Measurements from ENCODE around the gene PHLDA2.

The PHLDA2 gene

DNA sequence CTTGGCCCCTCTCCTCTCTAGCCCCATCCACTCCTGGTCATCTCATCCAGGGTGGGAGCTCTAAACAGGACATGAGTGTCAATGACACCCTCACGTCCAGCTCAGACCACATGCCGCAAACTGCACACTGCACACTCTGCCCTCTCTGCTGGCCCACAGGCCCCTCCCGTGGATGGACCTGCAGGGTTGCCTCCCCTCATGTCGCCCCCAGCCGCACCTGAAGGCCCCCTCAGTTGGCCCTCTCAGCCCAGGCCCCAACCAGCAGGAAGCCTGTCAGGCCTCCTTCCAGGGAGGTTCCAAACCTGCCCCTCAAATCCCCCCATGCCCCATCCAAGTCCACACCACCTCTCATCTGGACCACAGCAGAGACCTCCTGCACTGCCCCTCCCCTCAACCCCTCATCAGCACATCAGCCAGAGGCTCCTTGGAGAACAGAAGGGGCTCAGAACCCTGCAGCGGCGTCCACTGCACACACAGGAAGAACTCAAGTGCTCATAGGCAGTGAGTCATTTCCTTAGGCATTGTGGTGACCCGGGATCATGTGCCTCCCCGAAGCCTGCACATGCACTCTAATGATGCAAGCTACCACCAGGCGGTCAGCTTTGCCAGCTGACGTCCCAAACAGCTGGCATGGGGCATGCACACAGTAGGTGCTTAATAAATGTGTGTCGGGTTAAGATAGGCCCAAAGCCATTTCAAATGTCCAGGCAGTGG is 30.7 kb downstream of the PHLDA2 start:
- peak overlapping the region; percentile 97 for H4K8ac ChIP-seq (ENCODE audit: low read length)
- H3K9me3 ChIP-seq (ENCODE audit: control insufficient read depth, low read length): no peaks in the 10 kb centered on the region
- H3K4ac ChIP-seq (ENCODE audit: low read depth in 1 of 2, low read length in 2 of 2): peak overlapping the region; percentile 97 to 98
- H2BK12ac ChIP-seq (ENCODE audit: low read length in 2 of 2): peak overlapping the region; percentile 95
- H3K36me3 ChIP-seq (ENCODE audit: control insufficient read depth in 1 of 2, insufficient read depth in 2 of 2, low read depth in 1 of 2, low read length in 2 of 2): no peaks in the 10 kb centered on the region
- H3K4me1 ChIP-seq (ENCODE audit: control insufficient read depth, insufficient read depth, low read depth, low read length): peaks cover 36% of the 10 kb centered on the region
- H3K79me1 ChIP-seq (replicated peaks; ENCODE audit: low read length, poor library complexity, severe bottlenecking): peaks cover 9% of the 10 kb centered on the region
- H3K14ac ChIP-seq (ENCODE audit: low read length in 2 of 2): peak overlapping the region in 1 of 2 experiments; percentile 87
- no peak overlapping the region for H2AFZ ChIP-seq (ENCODE audit: low read depth, low read length)
- H3K9ac ChIP-seq (ENCODE audit: low read length): peak overlapping the region; percentile 25
- no peak overlapping the region for H2BK5ac ChIP-seq (ENCODE audit: low read depth, low read length, poor library complexity, severe bottlenecking)
- peak overlapping the region in 1 of 2 experiments; percentile 43 for H3K23ac ChIP-seq (ENCODE audit: low read length in 2 of 2)
- no peak overlapping the region for H3K4me3 ChIP-seq (ENCODE audit: insufficient read depth in 1 of 2, low read depth in 1 of 2, low read length in 2 of 2)
- H2AK5ac ChIP-seq (ENCODE audit: low read length, severe bottlenecking): peak overlapping the region; percentile 48
- peak overlapping the region; percentile 91 for H2BK15ac ChIP-seq (ENCODE audit: low read depth, poor library complexity, severe bottlenecking)
- no peak overlapping the region for H3K4me2 ChIP-seq (ENCODE audit: low read length, poor library complexity, severe bottlenecking)
- H3K27me3 ChIP-seq (ENCODE audit: control insufficient read depth in 1 of 2, insufficient read depth in 1 of 2, low read length in 2 of 2): no peaks in the 10 kb centered on the region
- DNase-seq: peak; percentile 96
- H2BK120ac ChIP-seq (ENCODE audit: low read depth, low read length): peak overlapping the region; percentile 100
- peak overlapping the region; percentile 97 for H4K91ac ChIP-seq (ENCODE audit: low read length)
- H3K27ac ChIP-seq (ENCODE audit: low read length, poor library complexity, severe bottlenecking): peak overlapping the region; percentile 42
- H3K18ac ChIP-seq (ENCODE audit: low read depth in 1 of 2, low read length in 2 of 2): peak overlapping the region; percentile 95 to 100
- WGBS: 19% methylated on average over 12 of the region's 12 CpGs

DNA sequence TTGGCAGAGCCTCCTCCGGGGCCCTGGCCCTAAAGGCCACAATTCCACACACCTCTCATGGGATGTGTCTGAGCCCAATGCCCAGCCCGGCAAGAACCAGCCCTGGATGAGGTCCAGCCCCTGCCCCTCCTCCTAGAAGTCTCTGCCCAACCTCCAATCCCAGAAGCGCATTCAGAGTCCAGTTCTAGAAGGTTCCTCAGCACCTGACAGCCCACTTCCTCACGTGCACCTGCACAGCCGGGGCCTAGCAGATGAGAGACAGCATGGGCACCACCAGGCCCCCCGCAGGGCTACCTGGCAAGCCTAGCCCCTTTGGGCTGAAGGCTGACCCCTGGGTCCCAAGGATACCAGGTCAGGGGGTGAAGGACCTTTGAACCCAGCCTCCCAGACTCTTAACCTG is 32.2 kb downstream of the PHLDA2 start:
- peak overlapping the region; percentile 39 to 60 for H3K4ac ChIP-seq (ENCODE audit: low read depth in 1 of 2, low read length in 2 of 2)
- H2BK15ac ChIP-seq (ENCODE audit: low read depth, poor library complexity, severe bottlenecking): peak overlapping the region; percentile 85
- no peak overlapping the region for H3K14ac ChIP-seq (ENCODE audit: low read length in 2 of 2)
- H4K91ac ChIP-seq (ENCODE audit: low read length): peak overlapping the region; percentile 97
- no peak overlapping the region for H2AFZ ChIP-seq (ENCODE audit: low read depth, low read length)
- no peak overlapping the region for H3K4me3 ChIP-seq (ENCODE audit: insufficient read depth in 1 of 2, low read depth in 1 of 2, low read length in 2 of 2)
- H2AK5ac ChIP-seq (ENCODE audit: low read length, severe bottlenecking): no peak overlapping the region
- WGBS: 98% methylated on average over 6 of the region's 6 CpGs
- H3K9ac ChIP-seq (ENCODE audit: low read length): no peak overlapping the region
- H2BK12ac ChIP-seq (ENCODE audit: low read length in 2 of 2): peak overlapping the region; percentile 95
- H2BK120ac ChIP-seq (ENCODE audit: low read depth, low read length): peak overlapping the region; percentile 12
- no peaks in the 10 kb centered on the region for H3K9me3 ChIP-seq (ENCODE audit: control insufficient read depth, low read length)
- H4K8ac ChIP-seq (ENCODE audit: low read length): peak overlapping the region; percentile 8
- no peaks in the 10 kb centered on the region for H3K36me3 ChIP-seq (ENCODE audit: control insufficient read depth in 1 of 2, insufficient read depth in 2 of 2, low read depth in 1 of 2, low read length in 2 of 2)
- H3K4me2 ChIP-seq (ENCODE audit: low read length, poor library complexity, severe bottlenecking): no peak overlapping the region
- DNase-seq: no peak
- no peak overlapping the region for H3K27ac ChIP-seq (ENCODE audit: low read length, poor library complexity, severe bottlenecking)
- H3K4me1 ChIP-seq (ENCODE audit: control insufficient read depth, insufficient read depth, low read depth, low read length): peaks cover 31% of the 10 kb centered on the region
- no peaks in the 10 kb centered on the region for H3K27me3 ChIP-seq (ENCODE audit: control insufficient read depth in 1 of 2, insufficient read depth in 1 of 2, low read length in 2 of 2)
- no peak overlapping the region for H3K18ac ChIP-seq (ENCODE audit: low read depth in 1 of 2, low read length in 2 of 2)
- H3K79me1 ChIP-seq (replicated peaks; ENCODE audit: low read length, poor library complexity, severe bottlenecking): no peaks in the 10 kb centered on the region
- H3K23ac ChIP-seq (ENCODE audit: low read length in 2 of 2): no peak overlapping the region
- H2BK5ac ChIP-seq (ENCODE audit: low read depth, low read length, poor library complexity, severe bottlenecking): no peak overlapping the region

DNA sequence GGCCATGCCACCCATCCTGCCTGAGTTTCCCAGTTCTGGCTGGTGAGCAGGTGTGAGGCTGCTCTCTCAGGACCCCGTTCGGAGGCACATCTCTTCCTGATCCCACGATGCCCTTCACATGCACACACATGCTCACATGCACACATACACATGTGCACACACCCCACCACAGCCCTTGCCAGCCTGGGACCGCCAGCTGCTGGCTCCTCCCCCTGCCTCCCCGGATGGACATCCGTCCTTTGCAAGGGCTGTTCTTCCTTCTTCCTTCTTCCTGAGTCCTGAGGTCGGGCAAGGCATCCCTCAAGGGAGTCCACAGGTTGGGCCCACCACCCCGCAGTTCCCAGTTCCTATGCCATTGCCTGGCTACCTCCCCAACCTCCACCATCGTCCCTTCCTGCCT is 33.2 kb downstream of the PHLDA2 start:
- H4K8ac ChIP-seq (ENCODE audit: low read length): peak overlapping the region; percentile 22
- no peak overlapping the region for H2BK120ac ChIP-seq (ENCODE audit: low read depth, low read length)
- H3K14ac ChIP-seq (ENCODE audit: low read length in 2 of 2): peak overlapping the region in 1 of 2 experiments; percentile 2
- H3K79me1 ChIP-seq (replicated peaks; ENCODE audit: low read length, poor library complexity, severe bottlenecking): no peaks in the 10 kb centered on the region
- H3K9ac ChIP-seq (ENCODE audit: low read length): no peak overlapping the region
- no peak overlapping the region for H2BK5ac ChIP-seq (ENCODE audit: low read depth, low read length, poor library complexity, severe bottlenecking)
- H3K27me3 ChIP-seq (ENCODE audit: control insufficient read depth in 1 of 2, insufficient read depth in 1 of 2, low read length in 2 of 2): no peaks in the 10 kb centered on the region
- no peaks in the 10 kb centered on the region for H3K36me3 ChIP-seq (ENCODE audit: control insufficient read depth in 1 of 2, insufficient read depth in 2 of 2, low read depth in 1 of 2, low read length in 2 of 2)
- no peaks in the 10 kb centered on the region for H3K9me3 ChIP-seq (ENCODE audit: control insufficient read depth, low read length)
- no peak overlapping the region for H3K27ac ChIP-seq (ENCODE audit: low read length, poor library complexity, severe bottlenecking)
- H3K4me2 ChIP-seq (ENCODE audit: low read length, poor library complexity, severe bottlenecking): no peak overlapping the region
- peak overlapping the region in 1 of 2 experiments; percentile 82 for H3K4ac ChIP-seq (ENCODE audit: low read depth in 1 of 2, low read length in 2 of 2)
- no peak overlapping the region for H3K4me3 ChIP-seq (ENCODE audit: insufficient read depth in 1 of 2, low read depth in 1 of 2, low read length in 2 of 2)
- no peak overlapping the region for H3K23ac ChIP-seq (ENCODE audit: low read length in 2 of 2)
- peak overlapping the region; percentile 44 to 95 for H2BK12ac ChIP-seq (ENCODE audit: low read length in 2 of 2)
- peak overlapping the region; percentile 64 for H2BK15ac ChIP-seq (ENCODE audit: low read depth, poor library complexity, severe bottlenecking)
- DNase-seq: no peak
- H3K18ac ChIP-seq (ENCODE audit: low read depth in 1 of 2, low read length in 2 of 2): no peak overlapping the region
- 91% methylated on average over 9 of the region's 9 CpGs for WGBS
- no peak overlapping the region for H2AFZ ChIP-seq (ENCODE audit: low read depth, low read length)
- H3K4me1 ChIP-seq (ENCODE audit: control insufficient read depth, insufficient read depth, low read depth, low read length): peaks cover 35% of the 10 kb centered on the region
- no peak overlapping the region for H2AK5ac ChIP-seq (ENCODE audit: low read length, severe bottlenecking)
- H4K91ac ChIP-seq (ENCODE audit: low read length): peak overlapping the region; percentile 97

DNA sequence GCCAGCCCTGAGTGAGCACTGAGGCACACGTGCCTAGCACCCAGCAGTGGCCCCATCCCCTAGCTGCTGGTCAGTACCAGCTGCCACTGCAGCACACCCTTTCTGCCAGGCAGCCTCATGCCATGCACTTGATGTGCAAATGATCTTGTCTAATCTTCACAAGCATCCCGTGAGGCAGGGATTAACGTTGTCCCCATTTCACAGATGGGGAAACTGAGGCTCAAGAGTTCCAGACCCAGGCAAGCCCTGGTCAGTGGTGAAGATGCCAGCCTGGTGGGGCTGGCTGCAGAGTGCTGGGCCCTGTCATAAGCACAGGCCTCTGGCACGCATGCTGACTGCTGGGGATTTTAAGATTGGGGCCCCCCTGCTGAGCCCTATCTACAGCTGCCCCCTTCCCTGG is 35.3 kb downstream of the PHLDA2 start:
- Histone ChIP-seq H3K4ac (ENCODE audit: low read depth in 1 of 2, low read length in 2 of 2) (no peak overlapping the region), H3K9me3 (ENCODE audit: control insufficient read depth, low read length) (no peaks in the 10 kb centered on the region), H4K91ac (ENCODE audit: low read length) (peak overlapping the region; percentile 83), H3K18ac (ENCODE audit: low read depth in 1 of 2, low read length in 2 of 2) (no peak overlapping the region), H3K9ac (ENCODE audit: low read length) (no peak overlapping the region), H3K23ac (ENCODE audit: low read length in 2 of 2) (no peak overlapping the region), H2BK120ac (ENCODE audit: low read depth, low read length) (no peak overlapping the region), H3K4me3 (ENCODE audit: insufficient read depth in 1 of 2, low read depth in 1 of 2, low read length in 2 of 2) (no peak overlapping the region), H4K8ac (ENCODE audit: low read length) (no peak overlapping the region), H3K36me3 (ENCODE audit: control insufficient read depth in 1 of 2, insufficient read depth in 2 of 2, low read depth in 1 of 2, low read length in 2 of 2) (no peaks in the 10 kb centered on the region), H3K4me1 (ENCODE audit: control insufficient read depth, insufficient read depth, low read depth, low read length) (peaks cover 42% of the 10 kb centered on the region), H2BK15ac (ENCODE audit: low read depth, poor library complexity, severe bottlenecking) (no peak overlapping the region), H3K79me1 (replicated peaks; ENCODE audit: low read length, poor library complexity, severe bottlenecking) (no peaks in the 10 kb centered on the region), H2BK5ac (ENCODE audit: low read depth, low read length, poor library complexity, severe bottlenecking) (no peak overlapping the region), H2AFZ (ENCODE audit: low read depth, low read length) (no peak overlapping the region), H3K27me3 (ENCODE audit: control insufficient read depth in 1 of 2, insufficient read depth in 1 of 2, low read length in 2 of 2) (no peaks in the 10 kb centered on the region), H3K14ac (ENCODE audit: low read length in 2 of 2) (no peak overlapping the region), H3K4me2 (ENCODE audit: low read length, poor library complexity, severe bottlenecking) (no peak overlapping the region), H2BK12ac (ENCODE audit: low read length in 2 of 2) (peak overlapping the region in 1 of 2 experiments; percentile 65), H3K27ac (ENCODE audit: low read length, poor library complexity, severe bottlenecking) (no peak overlapping the region), H2AK5ac (ENCODE audit: low read length, severe bottlenecking) (no peak overlapping the region)
- no peak for DNase-seq
- WGBS: 94% methylated on average over 4 of the region's 4 CpGs
